GM23248 (cell line): ENCODE data around the gene ANXA11. TPM values are rescaled to one million over a fixed set of nuclear protein-coding genes. Genes with fewer than 3 reads are reported as not detected.
A peak's percentile ranks its signal among the peaks of the same experiment; 100 is the strongest.

Experiments used
- DNase-seq: peaks from one replicate; pipeline ENCODE4 v3.0.0-alpha.2; 2015
- H2AFZ ChIP-seq: fragments of 200-600 bp; sonication (generic); 2 replicates; pipeline ENCODE4 v1.6.1; 2016; ENCODE audit warnings: antibody characterized with exemption
- H3F3A ChIP-seq: fragments of 200-600 bp; sonication (generic); 2 replicates; pipeline ENCODE4 v1.6.1; 2016; ENCODE audit warnings: mild to moderate bottlenecking, antibody characterized with exemption, mixed run types; ENCODE audit not compliant: insufficient read depth
- H3K27ac ChIP-seq: fragments of 200-600 bp; sonication (generic); 2 replicates; pipeline ENCODE4 v1.5.1; 2016; ENCODE audit warnings: mild to moderate bottlenecking
- H3K27me3 ChIP-seq: fragments of 200-600 bp; sonication (generic); replicated peaks from 2 replicates; pipeline ENCODE4 v1.6.1; 2016; ENCODE audit warnings: mild to moderate bottlenecking; ENCODE audit not compliant: insufficient read depth
- H3K36me3 ChIP-seq: fragments of 200-600 bp; sonication (generic); 2 replicates; pipeline ENCODE4 v1.6.1; 2016; ENCODE audit warnings: low read depth, mild to moderate bottlenecking
- H3K4me1 ChIP-seq: fragments of 200-600 bp; sonication (generic); 2 replicates; pipeline ENCODE4 v1.6.1; 2016; ENCODE audit warnings: mild to moderate bottlenecking; ENCODE audit not compliant: insufficient read depth
- H3K4me2 ChIP-seq: fragments of 200-600 bp; sonication (generic); one replicate; pipeline ENCODE4 v1.6.1; 2016; ENCODE audit warnings: mild to moderate bottlenecking; ENCODE audit not compliant: unreplicated experiment
- H3K4me3 ChIP-seq: fragments of 200-600 bp; sonication (generic); 2 replicates; pipeline ENCODE4 v1.5.1; 2016; ENCODE audit warnings: mild to moderate bottlenecking
- H3K79me2 ChIP-seq: fragments of 200-600 bp; sonication (generic); 2 replicates; pipeline ENCODE4 v1.6.1; 2016; ENCODE audit warnings: mild to moderate bottlenecking; ENCODE audit not compliant: insufficient read depth
- H3K9ac ChIP-seq: fragments of 200-600 bp; sonication (generic); 2 replicates; pipeline ENCODE4 v1.6.1; 2016; ENCODE audit warnings: mild to moderate bottlenecking
- H3K9me2 ChIP-seq: fragments of 200-600 bp; sonication (generic); 2 replicates; pipeline ENCODE4 v1.6.1; 2016; ENCODE audit warnings: mixed run types, mild to moderate bottlenecking, moderate library complexity; ENCODE audit not compliant: insufficient read depth
- H3K9me3 ChIP-seq: fragments of 200-600 bp; sonication (generic); one replicate; pipeline ENCODE4 v1.6.1; 2017; ENCODE audit warnings: low read depth
- H4K20me1 ChIP-seq: fragments of 200-600 bp; sonication (generic); 2 replicates; pipeline ENCODE4 v1.6.0; 2016; ENCODE audit not compliant: insufficient read depth
- EZH2 ChIP-seq: fragments of 200-600 bp; sonication (generic); IDR thresholded peaks from 2 replicates; pipeline ENCODE4 v1.6.1; 2018; ENCODE audit warnings: antibody characterized with exemption, mild to moderate bottlenecking; ENCODE audit not compliant: insufficient read depth, poor library complexity, severe bottlenecking
- EZH2phosphoT487 ChIP-seq: fragments of 200-600 bp; sonication (generic); IDR thresholded peaks from 2 replicates; pipeline ENCODE4 v1.6.1; 2018; ENCODE audit warnings: antibody characterized with exemption, moderate library complexity, mild to moderate bottlenecking, low read depth; ENCODE audit not compliant: insufficient read depth
- WGBS, 2 experiments: methylation state at CpG; one replicate each; pipeline ENCODE4 v1.1.6; 2015 to 2017; ENCODE audit warnings: low lambda C conversion rate in 2 of 2, low coverage in 1 of 2; ENCODE audit errors: missing lambda C conversion rate in 2 of 2; 5-methylcytosine and 5-hydroxymethylcytosine counted together
- in situ Hi-C: fragments of 300-500 bp; cut with MboI; formaldehyde crosslinking; loops from 2 replicates; pipeline ENCODE4 v1.15.0; 2020
- polyA plus RNA-seq: library from polyadenylated mRNA; unstranded; fragments of >200 nt; fragmentation: Nextera tagmentation; extraction: Ambion mirVana; gene quantifications from 2 replicates; pipeline ENCODE4 v1.2.1, GENCODE V29; 2016
- total RNA-seq: library from RNA; depleted of rRNA; stranded (reverse); fragments of >200 nt; shearing (Covaris generic); gene quantifications from 2 replicates; pipeline ENCODE4 v1.2.3, GENCODE V29; 2014

ANXA11 gene
- total and polyA plus RNA-seq, 2 experiments from 2014 or later: 116 to 189 TPM

DNA sequence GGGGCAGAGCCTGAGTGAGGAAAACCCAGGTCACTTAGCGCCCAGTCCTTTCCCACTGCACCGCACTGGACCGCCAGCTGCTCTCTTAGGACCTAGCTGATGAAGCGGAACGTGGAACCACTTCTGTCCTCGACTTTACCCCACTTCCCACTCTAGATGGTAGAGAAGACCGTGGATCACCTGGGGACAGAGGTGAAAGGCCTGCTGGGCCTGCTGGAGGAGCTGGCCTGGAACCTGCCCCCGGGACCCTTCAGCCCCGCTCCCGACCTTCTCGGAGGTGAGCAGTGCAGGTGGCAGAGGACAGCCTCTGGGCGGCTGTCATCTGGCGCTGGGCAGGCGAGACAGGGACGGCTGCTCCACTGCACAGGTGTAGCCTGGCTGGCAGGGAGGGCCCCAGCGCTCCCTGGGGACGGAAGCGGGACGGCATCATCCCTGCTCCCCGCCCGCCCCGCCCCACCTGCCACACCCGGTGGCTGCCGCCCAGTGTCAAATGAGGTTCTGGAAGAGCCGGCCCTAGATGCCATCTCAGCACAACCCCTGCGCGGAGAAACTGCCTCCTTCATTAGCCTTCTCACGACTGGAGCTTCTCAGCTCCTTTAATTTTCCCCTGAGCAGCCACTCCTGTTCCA, 61.2 kb downstream of the ANXA11 start:
- Histone ChIP-seq H3K9ac (peak overlapping the region; percentile 66; the same call in 1 of the 2 replicates), H3K4me1 (peaks cover 18% of the 10 kb centered on the region), H3K36me3 (no peaks in the 10 kb centered on the region), H3K4me2 (peak overlapping the region; percentile 10), H3K79me2 (no peaks in the 10 kb centered on the region), H3K27ac (no peak overlapping the region), H3K4me3 (no peak overlapping the region), H2AFZ (no peak overlapping the region), H3K9me2 (no peaks in the 10 kb centered on the region), H3K27me3 (no peaks in the 10 kb centered on the region), H3F3A (peaks cover 28% of the 10 kb centered on the region), H4K20me1 (no peaks in the 10 kb centered on the region), H3K9me3 (no peaks in the 10 kb centered on the region)
- TF ChIP-seq EZH2: no peak
- no peak for TF ChIP-seq EZH2phosphoT487
- in situ Hi-C loops: no loop called here
- peak; percentile 35 for DNase-seq
- 30 to 34% methylated on average over 22 to 26 of the region's 28 CpGs for WGBS, 2 experiments

DNA sequence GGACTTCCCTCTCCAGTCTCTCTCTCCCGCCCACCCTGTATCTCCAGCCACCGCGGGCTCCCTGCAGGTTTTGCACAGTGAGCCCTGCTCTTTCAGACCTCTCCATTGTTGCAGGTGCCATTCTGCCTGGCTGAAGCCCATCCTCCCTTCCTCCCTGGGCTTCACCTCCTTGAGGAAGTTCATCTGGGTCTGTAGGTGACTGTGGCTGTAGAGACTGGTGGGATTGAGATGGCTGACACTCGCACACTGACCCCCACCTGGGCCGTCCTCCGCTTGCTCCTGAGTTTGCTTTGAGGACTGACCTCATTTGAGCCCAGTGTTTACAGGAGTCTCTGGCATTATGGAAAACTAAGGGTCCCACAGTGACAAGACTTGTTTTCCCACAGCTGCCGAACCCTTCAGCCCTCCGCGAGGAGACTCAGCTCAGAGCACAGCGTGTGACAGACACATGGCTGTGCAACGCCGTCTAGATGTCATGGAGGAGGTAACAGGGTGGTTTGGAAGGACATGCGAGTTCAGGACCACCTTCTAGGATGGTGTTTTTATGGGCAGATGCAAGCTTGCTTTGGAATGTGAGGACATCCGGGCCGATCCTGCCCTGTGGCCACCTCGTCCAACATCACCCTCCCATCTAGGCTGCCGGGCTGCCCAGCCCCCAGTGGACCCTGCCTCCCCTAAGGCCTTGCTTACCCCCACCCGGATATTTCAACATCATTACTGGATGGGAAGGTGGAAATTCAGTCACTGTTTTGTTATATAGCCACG, 63.5 kb downstream of the ANXA11 start:
- no peaks in the 10 kb centered on the region for H3K36me3 ChIP-seq
- TF ChIP-seq EZH2phosphoT487 (no peak), EZH2 (no peak)
- no peaks in the 10 kb centered on the region for H4K20me1 ChIP-seq
- H3K9me3 ChIP-seq: no peaks in the 10 kb centered on the region
- no peak for DNase-seq
- H3K27ac ChIP-seq: no peak overlapping the region
- no peaks in the 10 kb centered on the region for H3K79me2 ChIP-seq
- no peaks in the 10 kb centered on the region for H3K27me3 ChIP-seq
- no peak overlapping the region for H3K9ac ChIP-seq
- no peak overlapping the region for H3K4me2 ChIP-seq
- in situ Hi-C loops: no loop called here
- 54 to 56% methylated on average over 15 to 19 of the region's 19 CpGs for WGBS, 2 experiments
- H2AFZ ChIP-seq: no peak overlapping the region
- H3F3A ChIP-seq: peaks cover 29% of the 10 kb centered on the region
- H3K9me2 ChIP-seq: no peaks in the 10 kb centered on the region
- no peak overlapping the region for H3K4me3 ChIP-seq
- peaks cover 25% of the 10 kb centered on the region for H3K4me1 ChIP-seq

DNA sequence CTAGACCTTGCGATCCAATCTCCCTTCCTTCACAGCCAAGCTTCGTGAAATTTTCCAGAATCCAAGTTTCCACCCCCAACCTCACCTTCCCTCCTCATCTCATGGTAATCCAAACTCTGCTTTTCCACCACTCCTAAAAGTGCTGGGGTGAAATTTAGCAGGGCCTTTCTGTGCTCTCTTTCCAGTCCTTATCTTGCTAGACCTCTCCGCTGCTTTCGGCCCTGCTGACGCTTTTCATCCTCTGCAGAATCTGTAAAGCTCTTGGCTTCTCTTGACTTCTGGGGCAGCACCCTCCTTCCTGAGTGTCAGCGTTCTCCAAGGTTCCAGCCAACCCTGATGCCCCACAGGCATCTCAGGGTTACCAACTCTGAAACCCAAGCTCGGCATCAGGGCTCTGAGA, 65.1 kb downstream of the ANXA11 start:
- Histone ChIP-seq H3K9ac (no peak overlapping the region), H3K9me3 (no peaks in the 10 kb centered on the region), H3K79me2 (no peaks in the 10 kb centered on the region), H3K36me3 (no peaks in the 10 kb centered on the region), H4K20me1 (no peaks in the 10 kb centered on the region), H3K4me2 (no peak overlapping the region), H3K4me1 (peaks cover 28% of the 10 kb centered on the region), H3K4me3 (no peak overlapping the region), H2AFZ (no peak overlapping the region), H3K27me3 (no peaks in the 10 kb centered on the region), H3F3A (peaks cover 18% of the 10 kb centered on the region), H3K9me2 (no peaks in the 10 kb centered on the region), H3K27ac (no peak overlapping the region)
- no peak for DNase-seq
- in situ Hi-C loops: no loop called here
- WGBS, 2 experiments: 78 to 91% methylated on average over 7 of the region's 7 CpGs
- TF ChIP-seq EZH2phosphoT487 (no peak), EZH2 (no peak)

GRCh38 chr10:80139265-80139664, 66.1 kb downstream of the ANXA11 start:
- 21 to 32% methylated on average over 2 of the region's 2 CpGs for WGBS, 2 experiments
- no peak for DNase-seq
- Histone ChIP-seq H2AFZ (no peak overlapping the region), H3K9me3 (no peaks in the 10 kb centered on the region), H3K4me3 (no peak overlapping the region), H3K27ac (no peak overlapping the region), H3K9ac (no peak overlapping the region), H4K20me1 (no peaks in the 10 kb centered on the region), H3K27me3 (no peaks in the 10 kb centered on the region), H3K4me1 (peaks cover 26% of the 10 kb centered on the region), H3K79me2 (peaks cover 5% of the 10 kb centered on the region), H3F3A (peaks cover 17% of the 10 kb centered on the region), H3K36me3 (no peaks in the 10 kb centered on the region), H3K4me2 (no peak overlapping the region), H3K9me2 (no peaks in the 10 kb centered on the region)
- in situ Hi-C loops: no loop called here
- TF ChIP-seq EZH2phosphoT487 (no peak), EZH2 (no peak)
